Fibroblast of the aortic adventitia (primary cell): ENCODE measurements around the gene SLC6A4. TPM values are rescaled to one million over a fixed set of nuclear protein-coding genes. Genes with fewer than 3 reads are reported as not detected.
"Not testable (repeated sequence)": the region's sequence is repeated elsewhere in the genome, so short reads cannot be mapped to it uniquely, and the experiment has no call there.

Source experiments
- DNase-seq: peaks from one replicate; pipeline ENCODE4 v3.0.0-alpha.2; 2010; ENCODE audit warnings: low read depth
- H3K4me3 ChIP-seq: 2 replicates; pipeline ENCODE4 v1.5.1; 2011; ENCODE audit warnings: low read depth, mild to moderate bottlenecking, control low read depth, low read length, moderate library complexity
- total RNA-seq: library from RNA; depleted of rRNA; stranded (reverse); fragments of >200 nt; gene quantifications from 2 replicates; pipeline ENCODE4 v1.2.3, GENCODE V29; 2012; ENCODE audit warnings: low replicate concordance
- TF ChIP-seq, protein P1 (sequence below): IDR thresholded peaks from 2 replicates; pipeline ENCODE4 v1.5.1; 2011; ENCODE audit warnings: mild to moderate bottlenecking, low read length, control low read depth, inconsistent platforms; ENCODE audit not compliant: insufficient read depth

The SLC6A4 gene
- total RNA-seq, 1 donor = 23.8 TPM

DNA sequence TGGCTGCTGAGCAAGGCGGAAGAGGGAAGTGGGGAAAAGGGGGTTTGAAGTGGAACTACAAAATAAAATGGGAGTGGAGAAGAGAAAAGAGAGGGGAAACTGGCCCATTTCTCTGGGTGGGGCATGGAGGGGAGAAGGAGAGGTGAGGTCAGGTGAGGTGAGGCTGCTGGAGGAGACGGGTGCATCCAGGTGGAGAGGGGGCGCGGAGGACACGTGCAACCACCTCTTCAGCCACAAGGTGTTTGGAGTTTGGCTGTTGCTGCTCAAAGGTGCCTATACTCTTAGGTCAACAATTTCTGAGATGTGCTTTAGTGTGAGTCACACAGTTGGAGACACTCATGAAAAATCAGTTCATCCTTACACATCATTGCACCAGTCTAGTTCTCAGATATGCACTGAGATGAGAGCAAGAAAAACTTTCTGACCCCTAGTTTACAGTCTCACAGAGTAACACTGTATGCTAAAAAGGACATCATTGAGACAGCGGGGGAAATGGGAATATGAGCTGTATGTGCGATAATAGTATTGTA, 4.8 kb downstream of the SLC6A4 start:
- TF ChIP-seq, protein P1, sequence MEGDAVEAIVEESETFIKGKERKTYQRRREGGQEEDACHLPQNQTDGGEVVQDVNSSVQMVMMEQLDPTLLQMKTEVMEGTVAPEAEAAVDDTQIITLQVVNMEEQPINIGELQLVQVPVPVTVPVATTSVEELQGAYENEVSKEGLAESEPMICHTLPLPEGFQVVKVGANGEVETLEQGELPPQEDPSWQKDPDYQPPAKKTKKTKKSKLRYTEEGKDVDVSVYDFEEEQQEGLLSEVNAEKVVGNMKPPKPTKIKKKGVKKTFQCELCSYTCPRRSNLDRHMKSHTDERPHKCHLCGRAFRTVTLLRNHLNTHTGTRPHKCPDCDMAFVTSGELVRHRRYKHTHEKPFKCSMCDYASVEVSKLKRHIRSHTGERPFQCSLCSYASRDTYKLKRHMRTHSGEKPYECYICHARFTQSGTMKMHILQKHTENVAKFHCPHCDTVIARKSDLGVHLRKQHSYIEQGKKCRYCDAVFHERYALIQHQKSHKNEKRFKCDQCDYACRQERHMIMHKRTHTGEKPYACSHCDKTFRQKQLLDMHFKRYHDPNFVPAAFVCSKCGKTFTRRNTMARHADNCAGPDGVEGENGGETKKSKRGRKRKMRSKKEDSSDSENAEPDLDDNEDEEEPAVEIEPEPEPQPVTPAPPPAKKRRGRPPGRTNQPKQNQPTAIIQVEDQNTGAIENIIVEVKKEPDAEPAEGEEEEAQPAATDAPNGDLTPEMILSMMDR = no peak
- no peak overlapping the region for H3K4me3 ChIP-seq
- peak; percentile 34 for DNase-seq

GRCh38 chr17:30230009-30230408, 5.5 kb downstream of the SLC6A4 start:
- not testable (repeated sequence) for DNase-seq

DNA sequence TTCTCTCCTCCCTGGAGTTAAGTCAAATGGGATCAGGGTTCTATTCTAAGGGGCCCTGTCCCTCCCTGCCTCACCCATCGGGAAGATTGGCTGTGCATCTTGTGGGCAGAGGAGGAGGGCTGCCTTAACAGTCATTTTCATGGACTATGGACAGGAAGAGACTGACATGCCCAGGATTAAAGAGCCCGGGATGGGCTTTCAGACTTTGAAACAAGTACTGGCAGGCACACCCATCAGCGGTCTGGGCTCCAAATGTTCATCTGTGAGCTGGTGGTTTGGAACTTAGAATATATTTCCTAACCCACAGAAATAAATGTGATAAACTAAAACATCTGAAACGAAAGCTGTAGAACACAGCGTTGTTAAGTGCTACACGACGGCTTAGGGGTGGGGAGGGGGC, 6.5 kb downstream of the SLC6A4 start:
- DNase-seq = peak; percentile 26
- TF ChIP-seq, protein P1 = no peak
- H3K4me3 ChIP-seq = no peak overlapping the region

More at GRCh38 chr17:30230009-30230408, 5.5 kb downstream of the SLC6A4 start:
- not testable (repeated sequence) for H3K4me3 ChIP-seq

DNA sequence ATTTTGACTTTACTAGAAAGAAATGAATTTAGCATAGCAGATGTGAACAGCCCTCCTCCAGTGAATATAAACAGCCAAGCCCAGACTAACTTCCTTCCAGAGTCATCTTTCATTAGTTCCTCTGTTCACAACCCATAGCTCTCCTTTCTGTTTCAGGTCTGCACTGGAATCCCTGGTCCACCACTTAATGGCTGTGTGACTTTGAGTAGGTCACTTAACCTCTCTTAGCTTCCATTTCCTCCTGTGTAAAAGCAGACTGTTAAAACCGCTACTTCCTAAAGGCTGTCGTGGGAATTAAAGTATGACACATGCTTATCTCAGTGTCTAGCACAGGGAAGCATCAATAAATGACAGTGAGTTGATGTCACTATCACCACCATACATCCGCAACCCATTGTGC, 7.5 kb downstream of the SLC6A4 start:
- no peak for DNase-seq
- TF ChIP-seq, protein P1 = no peak
- H3K4me3 ChIP-seq = no peak overlapping the region

- TF ChIP-seq, protein P1 = no peak
- no peak for DNase-seq
- no peak overlapping the region for H3K4me3 ChIP-seq
These were observed 8.6 kb downstream of the SLC6A4 start for GRCh38 chr17:30226878-30227277.

- no peak for DNase-seq
- TF ChIP-seq, protein P1 = no peak
- H3K4me3 ChIP-seq = no peak overlapping the region
These were observed 9.5 kb downstream of the SLC6A4 start for GRCh38 chr17:30225919-30226553.

GRCh38 chr17:30225112-30225511, 10.4 kb downstream of the SLC6A4 start:
- DNase-seq = no peak
- TF ChIP-seq, protein P1 = no peak
- H3K4me3 ChIP-seq = no peak overlapping the region
